CD4-positive, alpha-beta T cell (primary cell): ENCODE data around the gene MRPS11. TPM values are rescaled to one million over a fixed set of nuclear protein-coding genes. Genes with fewer than 3 reads are reported as not detected.
"Not testable (repeated sequence)": the region's sequence is repeated elsewhere in the genome, so short reads cannot be mapped to it uniquely, and the experiment has no call there.

Source experiments
- ATAC-seq: fragments of 200-7000 bp; cut with Tn5 transposase; one replicate; pipeline ENCODE4 v1.10.0; 2022; ENCODE audit warnings: mild to moderate bottlenecking; ENCODE audit not compliant: poor library complexity
- CTCF ChIA-PET: fragments of 350-600 bp; sonication (Branson Sonifier 250); formaldehyde crosslinking; loops from one replicate; lab custom pipeline; 2021; ENCODE audit warnings: antibody characterized with exemption, inconsistent platforms; lab: Charles Lee
- POLR2A ChIA-PET: fragments of 350-600 bp; sonication (Branson Sonifier 250); formaldehyde crosslinking; loops from one replicate; lab custom pipeline; 2021; ENCODE audit warnings: antibody characterized with exemption, inconsistent platforms; lab: Charles Lee
- DNase-seq, 14 experiments: peaks; one replicate each; pipeline ENCODE4 v3.0.0-alpha.2; 2013 to 2020; ENCODE audit warnings: mixed read lengths in 2 of 14
- H3K27ac ChIP-seq, 2 donors: one replicate each; pipeline versions ENCODE4 v1.5.1 to v1.7.0; 2013; ENCODE audit warnings: low read length in 2 of 2, low read depth in 1 of 2, mild to moderate bottlenecking in 1 of 2
- H3K27me3 ChIP-seq, 2 experiments: 1 replicate in 1 of 2; 2 replicates in 1 of 2; pipeline versions ENCODE4 v1.6.1 to v1.7.0; 2013; ENCODE audit warnings: low read length in 2 of 2, control low read depth in 1 of 2, mild to moderate bottlenecking in 1 of 2, moderate library complexity in 1 of 2; ENCODE audit not compliant: insufficient read depth in 2 of 2, control insufficient read depth in 1 of 2
- H3K36me3 ChIP-seq: one replicate; pipeline ENCODE4 v1.6.1; 2013; ENCODE audit warnings: low read length, control low read depth; ENCODE audit not compliant: insufficient read depth
- H3K4me1 ChIP-seq: one replicate; pipeline ENCODE4 v1.6.1; 2013; ENCODE audit warnings: low read length, control low read depth; ENCODE audit not compliant: insufficient read depth
- H3K4me3 ChIP-seq: one replicate; pipeline ENCODE4 v1.5.1; 2013; ENCODE audit warnings: mild to moderate bottlenecking, low read length, moderate library complexity
- H3K9me3 ChIP-seq, 2 experiments: 1 replicate in 1 of 2; 2 replicates in 1 of 2; pipeline versions ENCODE4 v1.6.1 to v1.7.0; 2013; ENCODE audit warnings: low read length in 2 of 2, mild to moderate bottlenecking in 2 of 2, control low read depth in 1 of 2, moderate library complexity in 1 of 2; ENCODE audit not compliant: control insufficient read depth in 1 of 2, insufficient read depth in 1 of 2
- H3K27ac Mint-ChIP-seq: one replicate; pipeline ENCODE4 v1.8.0; 2020; ENCODE audit warnings: mixed read lengths
- H3K27me3 Mint-ChIP-seq: one replicate; pipeline ENCODE4 v1.8.0; 2021; ENCODE audit warnings: mixed read lengths
- H3K36me3 Mint-ChIP-seq: one replicate; pipeline ENCODE4 v1.8.0; 2021; ENCODE audit warnings: low read depth, mixed read lengths
- H3K4me1 Mint-ChIP-seq: one replicate; pipeline ENCODE4 v1.8.0; 2021; ENCODE audit warnings: low read depth, mixed read lengths
- H3K4me3 Mint-ChIP-seq: one replicate; pipeline ENCODE4 v1.8.0; 2020; ENCODE audit warnings: mild to moderate bottlenecking, mixed read lengths
- H3K9me3 Mint-ChIP-seq: one replicate; pipeline ENCODE4 v1.8.0; 2020; ENCODE audit warnings: mixed read lengths
- intact Hi-C, 2 experiments: fragments of 100-400 bp; cut with DNase I in 1 of 2; cut with micrococcal nuclease in 1 of 2; formaldehyde crosslinking; loops; one replicate each; pipeline versions ENCODE4 v1.15.1 to v1.9.0; 2023 to 2025; cut with DNase I, micrococcal nuclease
- total RNA-seq, 174 experiments: library from RNA in 2 of 174; stranded (reverse) in 2 of 174; gene quantifications; one replicate each; pipeline ENCODE4 v1.2.3 and lab custom pipeline; 2021 to 2026
- TF ChIP-seq, protein P1 (sequence below): fragments of 200-600 bp; IDR thresholded peaks from one replicate; pipeline ENCODE4 v1.8.0; 2022; ENCODE audit warnings: antibody characterized with exemption, mild to moderate bottlenecking

The MRPS11 gene
- total RNA-seq, 2 experiments from 2014 or later, result 8.0 to 8.4 TPM

DNA sequence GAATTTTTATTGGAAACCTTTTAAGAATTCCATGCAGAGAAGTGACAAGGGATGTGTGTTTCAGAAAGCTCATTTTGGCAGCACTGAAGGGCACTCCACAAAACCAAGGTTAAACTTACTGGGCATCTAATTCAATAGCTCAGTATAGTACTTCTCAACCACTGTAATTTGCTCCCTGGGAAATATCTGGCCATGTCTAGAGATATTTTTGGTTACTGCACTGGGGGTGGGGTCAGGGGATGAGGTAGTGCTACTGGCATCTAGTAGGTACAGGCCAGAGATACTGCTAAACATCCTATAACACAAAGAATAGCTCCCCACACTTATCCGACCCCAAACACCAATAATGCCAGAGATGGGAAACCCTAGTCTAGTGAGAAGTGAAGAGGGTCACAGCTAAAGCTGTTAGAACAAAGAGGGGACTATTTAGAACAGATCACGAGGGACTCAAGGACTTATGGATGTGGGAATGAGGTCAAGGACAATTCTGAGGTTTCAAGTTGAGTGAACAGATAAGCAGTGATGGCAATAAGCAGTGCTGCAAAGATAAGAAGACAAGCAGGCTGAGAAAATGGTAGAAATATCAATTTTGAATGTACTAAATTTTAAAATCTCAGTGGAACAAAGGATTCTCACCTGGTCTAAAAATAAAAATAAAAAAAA lies 3.5 kb upstream of the MRPS11 start:
- Histone ChIP-seq H3K4me3 (no peak overlapping the region), H3K36me3 (peaks cover 67% of the 10 kb centered on the region), H3K9me3 (no peaks in the 10 kb centered on the region), H3K4me1 (peaks cover 19% of the 10 kb centered on the region), H3K27me3 (no peaks in the 10 kb centered on the region), H3K27ac (no peak overlapping the region)
- H3K4me1 Mint-ChIP-seq, result peaks cover 37% of the 10 kb centered on the region
- intact Hi-C loops, result no loop called here
- DNase-seq (no peak), ATAC-seq (no peak)
- H3K9me3 Mint-ChIP-seq, result no peaks in the 10 kb centered on the region
- peaks cover 81% of the 10 kb centered on the region for H3K36me3 Mint-ChIP-seq
- no peak overlapping the region for H3K27ac Mint-ChIP-seq
- no peaks in the 10 kb centered on the region for H3K27me3 Mint-ChIP-seq
- TF ChIP-seq, protein P1, sequence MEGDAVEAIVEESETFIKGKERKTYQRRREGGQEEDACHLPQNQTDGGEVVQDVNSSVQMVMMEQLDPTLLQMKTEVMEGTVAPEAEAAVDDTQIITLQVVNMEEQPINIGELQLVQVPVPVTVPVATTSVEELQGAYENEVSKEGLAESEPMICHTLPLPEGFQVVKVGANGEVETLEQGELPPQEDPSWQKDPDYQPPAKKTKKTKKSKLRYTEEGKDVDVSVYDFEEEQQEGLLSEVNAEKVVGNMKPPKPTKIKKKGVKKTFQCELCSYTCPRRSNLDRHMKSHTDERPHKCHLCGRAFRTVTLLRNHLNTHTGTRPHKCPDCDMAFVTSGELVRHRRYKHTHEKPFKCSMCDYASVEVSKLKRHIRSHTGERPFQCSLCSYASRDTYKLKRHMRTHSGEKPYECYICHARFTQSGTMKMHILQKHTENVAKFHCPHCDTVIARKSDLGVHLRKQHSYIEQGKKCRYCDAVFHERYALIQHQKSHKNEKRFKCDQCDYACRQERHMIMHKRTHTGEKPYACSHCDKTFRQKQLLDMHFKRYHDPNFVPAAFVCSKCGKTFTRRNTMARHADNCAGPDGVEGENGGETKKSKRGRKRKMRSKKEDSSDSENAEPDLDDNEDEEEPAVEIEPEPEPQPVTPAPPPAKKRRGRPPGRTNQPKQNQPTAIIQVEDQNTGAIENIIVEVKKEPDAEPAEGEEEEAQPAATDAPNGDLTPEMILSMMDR, result no peak
- POLR2A ChIA-PET, result interaction anchor here (1.5 kb wide), 1 partner anchor 158 kb away, joined by 3 read pairs; no protein-coding TSS in a partner anchor
- CTCF ChIA-PET, result no interaction called here
- peak overlapping the region; percentile 31 for H3K4me3 Mint-ChIP-seq

DNA sequence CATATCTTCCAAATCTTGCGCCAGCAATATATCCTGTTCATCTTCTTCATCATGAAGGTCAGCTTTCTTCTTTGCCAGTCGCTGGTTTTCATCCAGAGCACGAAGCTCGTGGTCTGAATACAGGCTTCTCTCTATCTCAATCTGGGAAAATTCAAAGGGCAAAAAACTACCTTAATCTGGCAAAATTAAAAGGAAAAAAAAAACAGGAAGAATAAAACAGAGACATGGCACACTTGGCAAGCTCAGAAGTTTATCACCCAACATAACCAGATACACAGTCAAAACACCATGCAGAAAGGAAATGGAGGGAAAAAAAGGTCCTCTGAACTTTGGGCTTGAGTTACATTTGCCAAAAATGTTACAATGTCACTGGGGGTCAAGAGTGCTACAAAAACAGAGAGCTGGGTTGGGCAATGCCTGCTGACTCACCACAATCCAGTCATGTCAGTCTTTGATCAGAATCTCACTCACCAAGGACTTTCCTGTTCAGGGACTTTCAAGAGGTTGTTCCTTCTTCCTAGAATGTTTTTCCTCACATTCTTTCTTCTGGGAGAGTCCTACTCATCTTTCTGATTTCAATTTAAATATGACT lies 1.8 kb upstream of the MRPS11 start:
- POLR2A ChIA-PET, result no interaction called here
- CTCF ChIA-PET, result interaction anchor here (0.7 kb wide), 1 partner anchor 11 kb away, joined by 3 read pairs; no protein-coding TSS in a partner anchor

DNA sequence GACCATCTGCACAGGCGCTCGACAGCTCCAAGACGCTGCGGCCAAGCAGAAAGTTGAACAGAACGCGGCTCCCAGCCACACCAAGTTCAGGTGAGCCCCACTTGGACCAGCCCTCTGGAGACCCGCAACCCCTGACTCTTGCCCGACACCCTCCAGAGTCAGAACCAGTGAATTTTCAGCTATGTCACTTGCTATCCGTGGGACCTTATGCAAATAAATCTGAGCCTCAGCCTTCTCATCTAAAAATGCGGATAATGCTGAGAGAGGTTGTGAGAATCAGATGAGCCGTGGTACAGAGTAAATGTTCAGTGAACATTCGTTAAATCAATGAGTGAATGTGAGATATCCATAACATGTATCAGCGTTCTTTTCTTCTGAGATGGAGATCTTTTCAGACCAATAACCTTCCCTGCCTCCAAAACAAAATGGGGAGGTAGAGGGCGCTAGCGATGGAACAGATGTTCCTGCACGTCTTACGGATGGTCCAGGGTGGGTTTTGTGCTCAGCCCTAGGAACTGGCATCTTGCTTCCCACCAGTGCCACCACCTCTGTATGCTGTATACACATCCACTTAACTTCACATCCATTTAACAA lies 524 bp downstream of the MRPS11 start:
- Mint-ChIP-seq H3K27ac (peak overlapping the region; percentile 99), H3K4me1 (peaks cover 43% of the 10 kb centered on the region), H3K27me3 (no peaks in the 10 kb centered on the region), H3K4me3 (peak overlapping the region; percentile 98), H3K36me3 (peaks cover 55% of the 10 kb centered on the region), H3K9me3 (no peaks in the 10 kb centered on the region)
- no peak for ATAC-seq
- TF ChIP-seq, protein P1, result no peak
- Histone ChIP-seq H3K36me3 (peaks cover 42% of the 10 kb centered on the region), H3K9me3 (no peaks in the 10 kb centered on the region), H3K4me1 (peaks cover 19% of the 10 kb centered on the region), H3K27ac (peak overlapping the region; percentile 80 to 96), H3K27me3 (no peaks in the 10 kb centered on the region), H3K4me3 (peak overlapping the region; percentile 74)
- peak in 2 of 14 experiments; percentile 20 to 24 for DNase-seq
- intact Hi-C loops, result loop anchor here (1.0 to 5.0 kb wide), 6 partner anchors 78 to 1109 kb away; partner anchors contain the start of genes ABHD2 (in 1 of the 2), DET1 (in 1 of the 2), FANCI (in 1 of the 2) and HAPLN3 (in 1 of the 2)
- POLR2A ChIA-PET, result interaction anchor here (0.7 to 2.0 kb wide), 13 partner anchors 10 to 1107 kb away, joined by 3 to 18 read pairs (median 6); partner anchors contain the start of genes ABHD2, AEN, ISG20 and POLG
- CTCF ChIA-PET, result interaction anchor here (1.0 to 2.6 kb wide), 4 partner anchors 18 to 437 kb away, joined by 3 to 7 read pairs (median 4); partner anchors contain the start of gene ISG20

More for the DNA sequence above, 1.8 kb upstream of the MRPS11 start:
- ATAC-seq (no peak), DNase-seq (peak in 2 of 14 experiments; percentile 24 to 36)
- Mint-ChIP-seq H3K4me3 (peak overlapping the region; percentile 98), H3K9me3 (no peaks in the 10 kb centered on the region), H3K4me1 (peaks cover 37% of the 10 kb centered on the region), H3K36me3 (peaks cover 63% of the 10 kb centered on the region), H3K27me3 (no peaks in the 10 kb centered on the region), H3K27ac (no peak overlapping the region)
- intact Hi-C loops, result loop anchor here (5.0 kb wide), 5 partner anchors 197 to 1112 kb away; partner anchors contain the start of genes ABHD2 (in 1 of the 2), FANCI (in 1 of the 2), HAPLN3 (in 1 of the 2) and TICRR (in 1 of the 2)
- H3K4me1 ChIP-seq, result peaks cover 19% of the 10 kb centered on the region
- no peak overlapping the region for H3K27ac ChIP-seq
- H3K27me3 ChIP-seq, result no peaks in the 10 kb centered on the region
- no peak overlapping the region for H3K4me3 ChIP-seq
- TF ChIP-seq, protein P1, result no peak
- H3K36me3 ChIP-seq, result peaks cover 54% of the 10 kb centered on the region
- no peaks in the 10 kb centered on the region for H3K9me3 ChIP-seq

DNA sequence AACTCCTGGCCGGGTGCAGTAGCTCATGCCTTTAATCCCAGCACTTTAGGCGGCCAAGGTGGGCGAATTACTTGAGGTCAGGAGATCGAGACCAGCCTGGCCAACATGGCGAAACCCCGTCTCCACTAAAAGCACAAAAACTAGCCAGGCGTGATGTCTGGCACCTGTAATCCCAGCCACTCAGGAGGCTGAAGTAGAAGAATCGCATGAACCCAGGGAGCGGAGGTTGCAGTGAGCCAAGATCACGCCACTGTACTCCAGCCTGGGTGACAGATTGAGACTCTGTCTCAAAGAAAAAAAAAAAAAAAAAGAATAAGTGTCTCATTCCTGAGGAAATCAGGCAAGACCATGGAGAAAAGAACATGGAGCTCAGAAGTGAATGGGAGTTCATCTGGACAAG lies 1.2 kb downstream of the MRPS11 start:
- CTCF ChIA-PET, result interaction anchor here (1.9 to 2.6 kb wide), 2 partner anchors 156 to 170 kb away, joined by 5 to 7 read pairs; partner anchors contain the start of gene ISG20
- H3K4me3 ChIP-seq, H3K27ac ChIP-seq, POLR2A ChIA-PET, H3K9me3 Mint-ChIP-seq, DNase-seq, H3K9me3 ChIP-seq, H3K27me3 Mint-ChIP-seq, ATAC-seq, H3K27me3 ChIP-seq: not testable (repeated sequence)
- intact Hi-C loops, result loop anchor here (5.0 kb wide), 5 partner anchors 194 to 1109 kb away; partner anchors contain the start of genes ABHD2 (in 1 of the 2), FANCI (in 1 of the 2), HAPLN3 (in 1 of the 2) and TICRR (in 1 of the 2)
- peak overlapping the region; percentile 98 for H3K4me3 Mint-ChIP-seq
- peaks cover 19% of the 10 kb centered on the region for H3K4me1 ChIP-seq
- peaks cover 43% of the 10 kb centered on the region for H3K4me1 Mint-ChIP-seq
- peaks cover 42% of the 10 kb centered on the region for H3K36me3 ChIP-seq
- H3K36me3 Mint-ChIP-seq, result peaks cover 55% of the 10 kb centered on the region
- H3K27ac Mint-ChIP-seq, result peak overlapping the region; percentile 99
